Nephron (organoid): ENCODE results near the gene DPP10.

Experiments
- H3K27ac Mint-ChIP-seq, 3 experiments: 2 replicates each; pipeline ENCODE4 v1.8.0; 2020; ENCODE audit warnings: mixed read lengths in 3 of 3, mild to moderate bottlenecking in 2 of 3, moderate library complexity in 1 of 3
- H3K27me3 Mint-ChIP-seq: 2 replicates; pipeline ENCODE4 v1.8.0; 2021; ENCODE audit warnings: low read depth, mild to moderate bottlenecking, moderate library complexity, mixed read lengths
- H3K36me3 Mint-ChIP-seq: 2 replicates; pipeline ENCODE4 v1.8.0; 2020; ENCODE audit warnings: low read depth, mixed read lengths
- H3K4me1 Mint-ChIP-seq: 2 replicates; pipeline ENCODE4 v1.8.0; 2020; ENCODE audit warnings: mixed read lengths
- H3K4me3 Mint-ChIP-seq, 3 experiments: 2 replicates each; pipeline ENCODE4 v1.8.0; 2020; ENCODE audit warnings: mild to moderate bottlenecking in 3 of 3, mixed read lengths in 3 of 3, moderate library complexity in 2 of 3
- H3K9me3 Mint-ChIP-seq: 2 replicates; pipeline ENCODE4 v1.8.0; 2020; ENCODE audit warnings: mixed read lengths
- TF ChIP-seq, protein P1 (sequence below), 3 experiments: fragments of 200-600 bp; sonication (generic); IDR thresholded peaks; one replicate each; pipeline ENCODE4 v1.5.0; 2021; ENCODE audit warnings: antibody characterized with exemption in 3 of 3; ENCODE audit not compliant: unreplicated experiment in 3 of 3

DPP10 gene

DNA sequence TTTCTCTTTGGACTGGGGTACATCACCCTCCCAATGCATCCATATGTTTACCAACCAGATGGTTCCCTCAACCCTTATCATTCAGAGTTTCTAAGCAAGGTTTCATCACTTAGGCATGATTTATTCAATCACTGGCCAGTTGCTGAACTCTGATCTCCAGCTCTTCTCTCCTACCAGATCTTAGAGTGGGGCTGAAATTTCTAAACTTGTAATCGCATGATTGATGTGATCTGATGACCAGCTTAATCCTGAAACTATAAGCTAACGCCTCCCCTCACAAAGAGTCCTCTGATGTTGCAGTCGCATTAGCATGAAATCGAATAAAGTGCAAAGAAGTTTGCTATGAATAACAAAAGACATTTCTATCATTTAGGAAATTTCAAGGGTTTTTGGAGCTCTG lies 1082.0 kb downstream of the DPP10 start:
- no peaks in the 10 kb centered on the region for H3K36me3 Mint-ChIP-seq
- peaks cover 3% of the 10 kb centered on the region for H3K27me3 Mint-ChIP-seq
- TF ChIP-seq, protein P1, sequence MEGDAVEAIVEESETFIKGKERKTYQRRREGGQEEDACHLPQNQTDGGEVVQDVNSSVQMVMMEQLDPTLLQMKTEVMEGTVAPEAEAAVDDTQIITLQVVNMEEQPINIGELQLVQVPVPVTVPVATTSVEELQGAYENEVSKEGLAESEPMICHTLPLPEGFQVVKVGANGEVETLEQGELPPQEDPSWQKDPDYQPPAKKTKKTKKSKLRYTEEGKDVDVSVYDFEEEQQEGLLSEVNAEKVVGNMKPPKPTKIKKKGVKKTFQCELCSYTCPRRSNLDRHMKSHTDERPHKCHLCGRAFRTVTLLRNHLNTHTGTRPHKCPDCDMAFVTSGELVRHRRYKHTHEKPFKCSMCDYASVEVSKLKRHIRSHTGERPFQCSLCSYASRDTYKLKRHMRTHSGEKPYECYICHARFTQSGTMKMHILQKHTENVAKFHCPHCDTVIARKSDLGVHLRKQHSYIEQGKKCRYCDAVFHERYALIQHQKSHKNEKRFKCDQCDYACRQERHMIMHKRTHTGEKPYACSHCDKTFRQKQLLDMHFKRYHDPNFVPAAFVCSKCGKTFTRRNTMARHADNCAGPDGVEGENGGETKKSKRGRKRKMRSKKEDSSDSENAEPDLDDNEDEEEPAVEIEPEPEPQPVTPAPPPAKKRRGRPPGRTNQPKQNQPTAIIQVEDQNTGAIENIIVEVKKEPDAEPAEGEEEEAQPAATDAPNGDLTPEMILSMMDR (IDR thresholded peaks at IDR 0.05; ENCODE audit: unreplicated experiment in 3 of 3): no peak
- H3K9me3 Mint-ChIP-seq: no peaks in the 10 kb centered on the region
- H3K4me1 Mint-ChIP-seq: no peaks in the 10 kb centered on the region
- H3K4me3 Mint-ChIP-seq: no peak overlapping the region
- H3K27ac Mint-ChIP-seq: no peak overlapping the region

DNA sequence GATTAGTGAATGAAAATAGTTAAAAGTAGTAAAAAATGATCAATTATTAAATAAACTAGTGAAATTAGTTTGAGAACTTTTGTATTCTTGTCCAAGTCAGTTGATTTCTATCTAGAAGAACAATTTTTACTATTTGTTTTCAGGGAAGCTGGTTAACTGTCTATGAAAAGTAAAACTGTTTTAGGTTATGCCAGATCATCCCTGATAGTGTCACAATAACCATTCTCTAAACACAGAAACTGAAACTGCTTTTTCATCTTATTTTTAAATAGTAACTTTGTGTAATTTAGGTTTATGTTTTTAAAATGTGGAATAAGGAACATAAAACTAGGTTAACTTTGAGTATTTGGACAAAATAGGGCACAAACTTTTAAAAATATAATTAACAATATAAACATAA lies 1087.2 kb downstream of the DPP10 start:
- Mint-ChIP-seq H3K36me3 (no peaks in the 10 kb centered on the region), H3K4me3 (no peak overlapping the region), H3K27ac (no peak overlapping the region), H3K27me3 (no peaks in the 10 kb centered on the region), H3K9me3 (peaks cover 3% of the 10 kb centered on the region), H3K4me1 (no peaks in the 10 kb centered on the region)
- TF ChIP-seq, protein P1 (IDR thresholded peaks at IDR 0.05; ENCODE audit: unreplicated experiment in 3 of 3): no peak

DNA sequence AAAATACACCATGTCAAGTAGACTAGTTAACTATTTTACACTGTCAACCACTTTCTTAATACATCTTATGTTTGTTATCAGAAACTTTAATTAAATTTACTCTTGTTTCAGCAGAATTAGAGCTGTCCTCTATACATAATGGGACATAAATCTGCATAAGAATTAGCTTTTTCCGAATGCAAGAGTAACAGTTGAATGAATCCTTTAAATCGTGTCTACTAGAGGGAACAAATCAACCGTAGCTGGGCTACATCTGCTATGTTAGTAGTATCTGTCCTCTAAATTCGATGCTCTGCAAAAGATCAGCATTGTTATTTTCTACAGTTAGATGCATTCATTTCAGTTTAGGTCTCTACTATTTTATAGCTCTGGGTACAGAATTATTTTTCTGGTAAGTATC lies 1090.6 kb downstream of the DPP10 start:
- TF ChIP-seq, protein P1 (IDR thresholded peaks at IDR 0.05; ENCODE audit: unreplicated experiment in 3 of 3): no peak
- no peaks in the 10 kb centered on the region for H3K27me3 Mint-ChIP-seq
- H3K36me3 Mint-ChIP-seq: no peaks in the 10 kb centered on the region
- H3K4me1 Mint-ChIP-seq: no peaks in the 10 kb centered on the region
- H3K4me3 Mint-ChIP-seq: no peak overlapping the region
- H3K27ac Mint-ChIP-seq: no peak overlapping the region
- peaks cover 3% of the 10 kb centered on the region for H3K9me3 Mint-ChIP-seq

DNA sequence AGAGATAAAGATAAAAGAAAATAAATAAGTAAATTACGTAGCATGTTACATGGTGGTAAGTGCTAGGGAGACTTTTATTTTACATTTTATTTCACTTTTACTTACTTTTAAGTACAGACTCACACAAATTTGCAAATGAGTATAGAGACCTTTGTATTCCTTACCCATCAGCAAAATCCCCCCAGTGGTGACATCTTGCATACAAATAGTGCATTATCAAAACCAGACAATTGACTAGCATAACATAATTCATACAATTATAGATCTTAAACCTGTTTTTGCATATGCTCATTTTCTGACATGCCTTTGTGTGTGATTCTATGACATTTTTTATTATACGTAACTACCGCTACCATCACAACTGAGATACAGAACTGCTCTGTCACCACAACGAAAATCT lies 1099.4 kb downstream of the DPP10 start:
- no peaks in the 10 kb centered on the region for H3K27me3 Mint-ChIP-seq
- peaks cover 5% of the 10 kb centered on the region for H3K4me1 Mint-ChIP-seq
- TF ChIP-seq, protein P1 (IDR thresholded peaks at IDR 0.05; ENCODE audit: unreplicated experiment in 3 of 3): no peak
- no peaks in the 10 kb centered on the region for H3K36me3 Mint-ChIP-seq
- no peaks in the 10 kb centered on the region for H3K9me3 Mint-ChIP-seq
- no peak overlapping the region for H3K4me3 Mint-ChIP-seq
- no peak overlapping the region for H3K27ac Mint-ChIP-seq

DNA sequence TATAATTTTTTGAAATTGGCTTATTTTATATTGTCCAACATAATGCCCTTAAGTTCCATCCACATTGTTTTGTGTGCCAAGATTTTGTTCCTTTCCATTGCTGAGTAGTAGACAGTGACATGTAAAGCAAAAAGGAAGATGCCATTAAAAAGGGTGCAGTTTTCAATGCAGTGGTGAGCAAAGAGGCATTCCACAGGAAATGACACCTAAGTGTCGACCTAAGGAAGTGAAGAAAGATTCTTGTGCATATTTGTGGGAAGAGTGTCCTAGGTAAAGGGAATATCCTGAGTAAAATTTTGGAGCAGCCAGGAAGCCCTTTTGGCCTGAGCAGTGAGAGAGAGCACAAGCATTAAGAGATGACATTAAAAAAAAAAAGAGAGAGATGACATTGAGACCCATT lies 1099.9 kb downstream of the DPP10 start:
- peaks cover 5% of the 10 kb centered on the region for H3K4me1 Mint-ChIP-seq
- H3K36me3 Mint-ChIP-seq: no peaks in the 10 kb centered on the region
- TF ChIP-seq, protein P1 (IDR thresholded peaks at IDR 0.05; ENCODE audit: unreplicated experiment in 3 of 3): no peak
- no peaks in the 10 kb centered on the region for H3K27me3 Mint-ChIP-seq
- H3K4me3 Mint-ChIP-seq: no peak overlapping the region
- H3K9me3 Mint-ChIP-seq: no peaks in the 10 kb centered on the region
- H3K27ac Mint-ChIP-seq: no peak overlapping the region

DNA sequence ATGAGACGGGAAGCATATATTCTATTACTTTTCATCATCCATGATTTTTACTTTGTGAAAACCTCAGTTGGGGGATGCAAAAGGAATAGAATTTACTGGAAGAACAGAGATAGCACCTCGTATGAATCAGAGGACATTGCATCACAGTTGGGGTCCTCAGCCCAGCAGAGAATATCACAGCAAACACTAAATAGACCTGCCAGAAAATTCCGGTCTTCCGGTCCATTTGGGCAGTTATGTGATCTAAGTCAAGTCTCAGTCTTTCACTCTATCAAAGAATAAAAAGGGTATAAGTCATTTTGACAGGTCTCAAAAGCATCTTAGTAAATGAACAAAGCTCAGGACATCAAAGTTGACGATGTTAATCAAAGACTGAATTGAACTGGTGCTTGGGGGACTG lies 1100.6 kb downstream of the DPP10 start:
- TF ChIP-seq, protein P1 (IDR thresholded peaks at IDR 0.05; ENCODE audit: unreplicated experiment in 3 of 3): no peak
- H3K27ac Mint-ChIP-seq: no peak overlapping the region
- peaks cover 5% of the 10 kb centered on the region for H3K4me1 Mint-ChIP-seq
- no peaks in the 10 kb centered on the region for H3K27me3 Mint-ChIP-seq
- no peak overlapping the region for H3K4me3 Mint-ChIP-seq
- no peaks in the 10 kb centered on the region for H3K36me3 Mint-ChIP-seq
- no peaks in the 10 kb centered on the region for H3K9me3 Mint-ChIP-seq
